Right renal cortex interstitium (tissue), 3 donors: ENCODE measurements around the gene CD163. TPM values are rescaled to one million over a fixed set of nuclear protein-coding genes. Genes with fewer than 3 reads are reported as not detected.
"Not testable (repeated sequence)": the region's sequence is repeated elsewhere in the genome, so short reads cannot be mapped to it uniquely, and the experiment has no call there.

Source experiments
- DNase-seq, 3 donors: peaks; one replicate each; pipeline ENCODE4 v3.0.0-alpha.2; 2013; ENCODE audit warnings: low read depth in 3 of 3, low spot score in 2 of 3
- polyA plus RNA-seq, 3 donors: library from polyadenylated mRNA; unstranded; fragments of 120-200 nt; gene quantifications; one replicate each; pipeline ENCODE4 v1.2.1, GENCODE V29; 2013; ENCODE audit not compliant: insufficient read length in 3 of 3

Gene CD163
- polyA plus RNA-seq = 10 to 100 TPM in 2 of 3 donors, 1 to 10 TPM in 1; 9.4 to 11.1 (median 10.8) TPM

GRCh38 chr12:7503686-7504415 is at the start of gene CD163:
TSS of gene CD163 (minus strand) at chr12:7503777. CDS start at chr12:7503690, 87 bp downstream.
- no peak for DNase-seq

GRCh38 chr12:7542813-7543212 is 39.2 kb upstream of the CD163 start:
- no peak for DNase-seq

GRCh38 chr12:7542046-7542445 is 38.5 kb upstream of the CD163 start:
- DNase-seq = no peak

DNA sequence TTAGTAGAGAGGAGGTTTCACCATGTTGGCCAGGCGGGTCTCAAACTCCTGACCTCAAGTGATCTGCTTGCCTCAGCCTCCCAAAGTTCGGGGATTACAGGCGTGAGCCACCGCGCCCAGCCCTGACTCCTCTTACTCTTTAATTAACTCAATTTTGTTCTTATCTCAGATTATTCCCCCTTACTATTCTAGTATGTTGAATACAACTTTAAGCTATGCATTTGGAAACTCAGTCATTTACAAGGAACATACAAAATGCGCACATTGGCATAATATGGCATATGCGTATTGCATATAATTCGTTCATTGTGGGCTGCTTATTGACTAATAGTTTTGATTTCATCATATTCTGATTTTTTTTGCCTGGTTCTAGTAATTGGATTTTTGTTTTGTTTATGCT is 10.8 kb upstream of the CD163 start:
- no peak for DNase-seq

- no peak for DNase-seq
Observed at GRCh38 chr12:7512553-7512952, 9.0 kb upstream of the CD163 start.

GRCh38 chr12:7509793-7510470 is 6.4 kb upstream of the CD163 start:
- not testable (repeated sequence) for DNase-seq

DNA sequence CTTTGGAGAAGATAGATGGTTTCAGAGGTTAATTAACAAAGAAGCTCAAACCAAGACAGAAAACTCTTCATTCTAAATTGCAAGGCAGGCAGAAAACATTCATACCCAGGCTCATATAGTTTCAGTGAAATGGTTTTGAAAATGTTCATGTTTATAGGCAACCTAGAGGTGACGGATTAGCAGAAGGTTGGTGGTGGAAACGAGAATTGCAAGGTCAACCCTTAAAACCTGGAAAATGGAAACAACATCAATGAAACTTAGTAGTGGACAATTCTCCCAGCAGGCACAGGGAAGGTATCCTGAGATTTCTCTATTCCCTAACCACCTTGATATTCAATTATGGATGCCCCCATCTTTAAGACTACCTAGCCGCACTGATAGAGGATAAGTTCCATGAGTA is 965 bp downstream of the CD163 start:
- DNase-seq = no peak

- no peak for DNase-seq
Observed at GRCh38 chr12:7501031-7501588, 2.5 kb downstream of the CD163 start.

DNA sequence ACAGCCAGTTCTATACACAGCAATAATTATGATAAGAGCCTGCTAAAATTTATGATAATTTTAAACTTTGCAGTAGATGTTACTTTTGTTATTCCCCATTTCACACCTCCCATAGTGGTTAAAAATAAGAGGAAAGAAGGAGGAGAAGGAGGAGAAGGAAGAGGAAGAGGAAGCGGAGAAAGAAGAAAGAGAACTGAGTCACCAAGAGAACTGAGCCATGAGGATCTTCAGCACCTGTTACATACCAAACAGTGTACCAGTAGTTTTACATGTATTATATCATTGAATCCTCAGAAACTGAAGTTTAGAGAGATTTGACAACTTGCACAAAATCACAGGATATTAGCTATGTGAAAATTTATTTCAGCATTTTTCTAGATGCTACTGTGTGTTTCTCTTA is 3.9 kb downstream of the CD163 start:
- no peak for DNase-seq

DNA sequence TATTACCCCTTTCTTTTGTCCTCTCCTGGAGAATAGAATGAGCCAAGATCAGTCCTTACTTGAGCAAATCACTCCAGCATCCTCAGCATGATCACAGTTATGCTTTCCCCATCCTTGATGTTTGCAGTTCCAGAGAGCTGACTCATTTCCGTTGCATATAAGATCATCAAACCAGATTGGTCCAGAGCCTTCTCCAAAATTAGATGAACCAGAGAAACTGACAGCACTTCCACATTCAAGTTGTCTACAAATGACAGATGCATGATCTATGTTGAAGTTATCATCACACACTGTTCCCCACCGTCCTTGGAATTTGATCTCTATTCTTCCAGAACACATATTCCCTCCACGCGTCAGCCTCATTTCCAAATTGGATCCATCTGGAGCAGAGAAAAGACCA is 4.8 kb downstream of the CD163 start:
- no peak for DNase-seq

DNA sequence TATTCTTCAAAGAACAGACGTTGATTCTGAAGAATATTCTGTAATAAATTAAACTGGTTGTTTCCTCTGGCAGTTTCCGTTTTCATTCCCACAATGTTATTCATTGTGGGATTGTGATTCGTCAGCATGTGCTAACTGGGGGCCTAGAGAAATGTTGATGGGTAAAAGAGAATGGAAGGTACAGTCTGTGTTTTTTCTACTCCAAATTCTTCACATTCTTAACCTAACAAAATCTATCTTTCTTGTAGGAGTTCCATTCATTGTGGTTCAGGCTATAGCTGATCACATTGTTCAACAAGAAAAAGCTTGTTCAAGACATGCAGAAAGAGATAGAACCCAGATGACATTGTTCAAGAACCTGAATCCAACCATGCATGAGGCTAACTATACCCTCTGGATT is 5.9 kb downstream of the CD163 start:
- no peak for DNase-seq

DNA sequence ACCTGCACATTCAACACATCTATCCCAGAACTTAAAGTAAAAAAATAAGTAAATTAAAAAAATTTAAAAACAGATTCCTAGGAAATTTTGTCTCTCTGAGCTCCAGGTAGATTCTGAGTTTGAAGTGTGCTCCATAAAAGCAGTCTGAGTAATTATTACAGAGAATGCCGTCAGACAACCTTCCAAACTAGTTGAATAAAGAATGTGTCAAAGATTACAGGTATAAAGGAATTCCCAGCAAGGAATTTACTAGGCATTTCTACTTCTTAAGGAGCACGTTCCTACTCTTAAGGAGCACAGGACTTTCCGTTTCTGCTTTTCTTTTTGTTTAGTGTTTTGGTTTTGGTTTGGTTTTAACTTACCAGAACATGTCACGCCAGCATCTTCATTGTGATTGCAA is 7.1 kb downstream of the CD163 start:
- no peak for DNase-seq

GRCh38 chr12:7495136-7495535 is 8.4 kb downstream of the CD163 start:
- DNase-seq = no peak

GRCh38 chr12:7493006-7493405 is 10.6 kb downstream of the CD163 start:
- DNase-seq = no peak

GRCh38 chr12:7486512-7486911 is 17.1 kb downstream of the CD163 start:
- no peak for DNase-seq

DNA sequence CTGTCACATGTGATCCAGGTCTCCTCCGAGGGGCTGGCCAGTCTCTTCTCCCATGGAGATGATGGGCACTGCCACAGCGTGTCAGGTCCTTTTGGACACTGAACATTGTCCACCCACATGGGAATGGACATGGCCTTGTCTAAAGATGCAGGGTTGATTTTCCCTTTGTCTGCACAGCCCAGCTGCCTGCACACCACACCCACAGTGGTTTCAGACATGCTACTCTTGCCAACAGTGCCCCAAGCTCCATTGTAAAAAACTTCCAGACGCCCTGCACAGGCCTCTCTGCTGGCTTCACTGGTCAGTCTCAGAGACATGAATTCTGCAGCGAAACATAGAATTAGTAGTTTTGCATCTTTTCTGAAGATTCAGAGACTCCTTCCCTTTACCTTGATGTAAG is 18.5 kb downstream of the CD163 start:
- DNase-seq = no peak

DNA sequence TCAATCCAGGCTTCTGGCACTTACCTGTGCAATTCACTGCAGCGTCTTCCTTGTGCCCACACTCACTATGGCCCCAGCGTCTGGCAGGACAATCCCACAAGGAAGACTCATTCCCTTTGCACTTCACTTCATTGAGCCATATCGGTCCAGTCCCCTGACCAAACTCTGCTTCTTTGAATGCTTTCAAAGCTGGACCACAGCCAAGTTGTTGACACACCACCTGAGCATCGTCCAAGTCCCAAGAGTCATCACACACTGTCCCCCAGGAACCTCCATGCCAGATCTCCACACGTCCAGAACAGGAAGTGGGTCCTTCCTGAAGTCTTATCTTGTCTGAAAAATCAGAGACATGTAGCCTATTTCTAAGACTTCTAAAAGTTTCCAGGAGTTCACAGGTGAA is 20.2 kb downstream of the CD163 start:
- no peak for DNase-seq

DNA sequence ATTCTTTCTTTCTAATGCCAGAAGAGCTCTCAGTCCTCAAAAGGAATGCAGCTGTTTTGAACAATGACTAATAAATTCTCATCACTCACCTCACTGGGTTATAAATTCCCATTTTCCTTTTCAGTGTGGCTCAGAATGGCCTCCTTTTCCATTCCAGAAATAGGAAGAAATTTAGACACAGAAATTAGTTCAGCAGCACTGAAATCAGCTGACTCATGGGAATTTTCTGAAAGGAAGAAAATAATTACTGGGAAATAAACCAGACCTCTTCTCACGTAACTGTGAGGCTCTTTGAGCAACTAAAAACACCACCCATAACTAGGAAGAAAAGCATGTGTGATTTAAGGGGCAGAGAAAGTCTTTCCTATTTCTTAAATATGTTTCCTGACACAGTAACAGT is 23.8 kb downstream of the CD163 start:
- no peak for DNase-seq

DNA sequence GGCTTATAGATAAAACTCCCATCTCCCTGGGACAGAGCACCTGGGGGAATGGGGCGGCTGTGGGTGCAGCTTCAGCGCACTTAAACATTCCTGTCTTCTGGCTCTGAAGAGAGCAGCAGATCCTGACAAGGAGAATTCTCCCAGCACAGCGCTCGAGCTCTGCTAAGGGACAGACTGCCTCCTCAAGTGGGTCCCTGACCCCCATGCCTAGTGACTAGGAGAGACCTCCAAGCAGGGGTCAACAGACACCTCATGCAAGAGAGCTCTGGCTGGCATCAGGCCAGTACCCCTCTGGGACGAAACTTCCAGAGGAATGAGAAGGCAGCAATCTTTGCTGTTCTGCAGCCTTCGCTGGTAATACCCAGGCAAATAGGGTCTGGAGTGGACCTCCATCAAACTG is 31.5 kb downstream of the CD163 start:
- DNase-seq = no peak

- peak in 1 of 3 donors; percentile 8 for DNase-seq
Observed at GRCh38 chr12:7460375-7461259, 43.0 kb downstream of the CD163 start.

DNA sequence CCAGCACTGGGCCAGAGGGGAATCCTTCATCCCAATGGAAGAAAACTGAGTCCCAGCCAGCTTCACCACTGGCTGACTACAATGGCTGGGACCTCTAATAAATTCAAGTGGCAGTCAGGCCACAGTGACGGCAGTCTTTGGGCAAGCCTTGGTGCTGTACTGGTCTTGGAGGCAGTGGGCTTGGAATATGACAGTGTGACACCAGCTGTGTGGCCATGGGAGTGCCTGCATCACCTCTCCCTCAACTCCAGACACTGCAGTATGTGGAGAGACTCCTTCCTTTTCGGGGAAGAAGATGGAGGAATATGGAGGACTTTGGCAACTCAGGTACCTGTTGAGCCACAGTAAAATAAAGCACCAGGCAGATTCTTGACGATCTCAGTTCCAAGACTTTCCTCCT is 43.6 kb downstream of the CD163 start:
- DNase-seq = no peak
